Esophagus muscularis mucosa (tissue), 4 donors: ENCODE measurements around the gene PSTPIP2. TPM values are rescaled to one million over a fixed set of nuclear protein-coding genes. Genes with fewer than 3 reads are reported as not detected.

ENCODE experiments used
- DNase-seq: peaks from one replicate; pipeline ENCODE4 v3.0.0-alpha.2; 2017; ENCODE audit errors: extremely low spot score
- H3K27ac ChIP-seq, 4 donors: fragments of 200-600 bp; sonication (generic); replicated peaks in 1 of 4; 1 replicate in 3 of 4; 2 replicates in 1 of 4; pipeline ENCODE4 v1.5.1; 2016 to 2019; ENCODE audit warnings: mild to moderate bottlenecking in 1 of 4
- H3K27me3 ChIP-seq, 4 donors: fragments of 200-600 bp; sonication (generic); one replicate each; pipeline versions ENCODE4 v1.5.1 to v1.6.0; 2016 to 2019
- H3K36me3 ChIP-seq, 4 donors: fragments of 200-600 bp; sonication (generic); one replicate each; pipeline ENCODE4 v1.5.1; 2016 to 2019
- H3K4me1 ChIP-seq, 4 donors: fragments of 200-600 bp; sonication (generic); one replicate each; pipeline ENCODE4 v1.5.1; 2016 to 2019
- H3K4me3 ChIP-seq, 4 donors: fragments of 200-600 bp; sonication (generic); 1 replicate in 2 of 4; 2 replicates in 2 of 4; pipeline ENCODE4 v1.5.1; 2016 to 2019; ENCODE audit warnings: mild to moderate bottlenecking in 4 of 4, moderate library complexity in 1 of 4
- H3K9me3 ChIP-seq, 4 donors: fragments of 200-600 bp; sonication (generic); 1 replicate in 3 of 4; 2 replicates in 1 of 4; pipeline ENCODE4 v1.5.1; 2016 to 2019
- CTCF ChIP-seq, 3 experiments: fragments of 200-600 bp in 2 of 3; fragments of 450-650 bp in 1 of 3; sonication (generic) in 2 of 3; IDR thresholded peaks; one replicate each; pipeline ENCODE4 v1.5.1; 2017 to 2019; ENCODE audit warnings: antibody characterized with exemption in 3 of 3, mild to moderate bottlenecking in 2 of 3, moderate library complexity in 1 of 3
- EP300 ChIP-seq: sonication (generic); formaldehyde crosslinking; IDR thresholded peaks from one replicate; pipeline ENCODE4 v1.6.1; 2017; ENCODE audit warnings: antibody characterized with exemption
- POLR2A ChIP-seq: fragments of 450-650 bp; IDR thresholded peaks from one replicate; pipeline ENCODE4 v1.6.1; 2017; ENCODE audit warnings: antibody characterized with exemption, moderate library complexity, mild to moderate bottlenecking, low read depth
- POLR2AphosphoS5 ChIP-seq, 2 donors: sonication (generic); formaldehyde crosslinking; IDR thresholded peaks; one replicate each; pipeline ENCODE4 v1.6.1; 2017; ENCODE audit warnings: antibody characterized with exemption in 2 of 2
- WGBS: methylation state at CpG from one replicate; pipeline ENCODE4 v1.1.5; 2018; 5-methylcytosine and 5-hydroxymethylcytosine counted together
- intact Hi-C: fragments of 100-400 bp; cut with DNase I; formaldehyde crosslinking; loops from one replicate; pipeline ENCODE4 v1.15.1; 2023
- total RNA-seq, 4 donors: library from RNA; depleted of rRNA; stranded (reverse); fragments of >200 nt; gene quantifications; one replicate each; pipeline versions ENCODE4 v1.1.0 to v1.2.1, GENCODE V29; 2016

Gene PSTPIP2
- total RNA-seq, 4 donors from 2014 or later = 5.6 to 10.8 (median 7.3) TPM

GRCh38 chr18:46001892-46002291, 70.2 kb downstream of the PSTPIP2 start:
- H3K36me3 ChIP-seq = peaks cover 0 to 7% (median 0%) of the 10 kb centered on the region in 4 donors
- WGBS = 94% methylated on average over 2 of the region's 2 CpGs
- intact Hi-C loops = no loop called here
- H3K27me3 ChIP-seq = no peaks in the 10 kb centered on the region
- TF ChIP-seq POLR2A = no peak
- TF ChIP-seq EP300 = no peak
- no peak for TF ChIP-seq POLR2AphosphoS5 (IDR thresholded peaks at IDR 0.05)
- no peak for TF ChIP-seq CTCF (IDR thresholded peaks at IDR 0.05)
- no peak overlapping the region for H3K4me3 ChIP-seq
- H3K27ac ChIP-seq = no peak overlapping the region
- H3K9me3 ChIP-seq = no peaks in the 10 kb centered on the region
- H3K4me1 ChIP-seq = no peaks in the 10 kb centered on the region
- DNase-seq = no peak

- no peaks in the 10 kb centered on the region for H3K27me3 ChIP-seq
- peaks cover 0 to 7% (median 0%) of the 10 kb centered on the region in 4 donors for H3K36me3 ChIP-seq
- intact Hi-C loops = no loop called here
- H3K4me1 ChIP-seq = no peaks in the 10 kb centered on the region
- H3K4me3 ChIP-seq = no peak overlapping the region
- WGBS = 74% methylated on average over 1 of the region's 1 CpG
- no peak overlapping the region for H3K27ac ChIP-seq
- TF ChIP-seq EP300 (no peak), POLR2AphosphoS5 (IDR thresholded peaks at IDR 0.05) (no peak), CTCF (IDR thresholded peaks at IDR 0.05) (no peak), POLR2A (no peak)
- no peaks in the 10 kb centered on the region for H3K9me3 ChIP-seq
- no peak for DNase-seq
Observed at GRCh38 chr18:46001074-46001473, 71.0 kb downstream of the PSTPIP2 start.

- Histone ChIP-seq H3K9me3 (no peaks in the 10 kb centered on the region), H3K4me1 (no peaks in the 10 kb centered on the region), H3K27ac (no peak overlapping the region), H3K27me3 (no peaks in the 10 kb centered on the region), H3K4me3 (no peak overlapping the region), H3K36me3 (peaks cover 0 to 7% (median 0%) of the 10 kb centered on the region in 4 donors)
- intact Hi-C loops = no loop called here
- TF ChIP-seq POLR2A (no peak), CTCF (IDR thresholded peaks at IDR 0.05) (no peak), POLR2AphosphoS5 (IDR thresholded peaks at IDR 0.05) (no peak), EP300 (no peak)
- no peak for DNase-seq
- 84% methylated on average over 3 of the region's 3 CpGs for WGBS
Observed at GRCh38 chr18:45999536-45999935, 72.5 kb downstream of the PSTPIP2 start.

DNA sequence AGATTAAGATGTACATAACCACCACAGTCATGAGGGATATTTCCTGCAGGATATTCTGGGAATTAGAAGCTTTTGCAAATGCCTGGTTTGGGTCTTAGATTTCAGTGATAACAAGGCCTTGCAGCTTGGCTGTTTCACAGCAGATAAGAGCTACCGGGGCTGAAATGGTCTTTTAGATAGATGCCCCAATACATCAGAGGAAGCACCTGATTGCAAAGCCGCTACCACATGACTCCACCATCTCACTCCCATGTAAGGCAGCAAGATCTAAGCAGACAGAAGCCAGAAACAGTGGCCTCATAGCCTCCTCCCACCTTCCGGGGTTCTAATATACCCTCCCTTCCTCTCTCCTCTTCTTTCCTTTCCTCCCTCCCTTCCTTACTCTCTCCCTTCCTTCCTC, 73.8 kb downstream of the PSTPIP2 start:
- Histone ChIP-seq H3K4me1 (no peaks in the 10 kb centered on the region), H3K9me3 (no peaks in the 10 kb centered on the region), H3K27ac (no peak overlapping the region), H3K27me3 (no peaks in the 10 kb centered on the region), H3K36me3 (peaks cover 0 to 4% (median 0%) of the 10 kb centered on the region in 4 donors), H3K4me3 (no peak overlapping the region)
- peak; percentile 91 for DNase-seq
- 63% methylated on average over 3 of the region's 3 CpGs for WGBS
- intact Hi-C loops = no loop called here
- TF ChIP-seq EP300 (no peak), POLR2A (no peak), CTCF (IDR thresholded peaks at IDR 0.05) (no peak), POLR2AphosphoS5 (IDR thresholded peaks at IDR 0.05) (no peak)

DNA sequence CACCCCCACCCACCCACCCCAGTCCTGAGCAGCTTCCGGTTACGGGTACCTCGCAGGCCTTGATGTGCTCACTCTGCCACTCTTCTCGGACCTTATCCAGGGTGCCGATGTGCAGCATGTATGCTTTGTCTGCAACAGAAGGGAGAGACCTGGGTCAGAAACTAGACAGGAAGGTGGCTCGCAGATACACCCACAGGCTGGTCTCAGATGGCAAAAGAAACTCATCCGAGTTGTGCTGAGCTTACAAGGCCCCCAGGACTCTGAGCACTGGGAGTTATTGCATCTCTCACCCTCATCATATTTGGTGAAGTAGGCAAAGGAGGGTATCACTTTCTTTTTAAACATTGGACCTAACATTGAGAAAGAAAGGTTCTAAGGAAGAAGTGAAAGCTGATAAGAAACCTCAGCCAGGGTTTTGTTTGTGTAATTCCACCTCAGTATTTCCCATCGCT, 74.3 kb downstream of the PSTPIP2 start:
- no peak overlapping the region for H3K4me3 ChIP-seq
- WGBS = 87% methylated on average over 3 of the region's 8 CpGs
- DNase-seq = peak; percentile 60
- no peaks in the 10 kb centered on the region for H3K9me3 ChIP-seq
- H3K36me3 ChIP-seq = no peaks in the 10 kb centered on the region
- H3K4me1 ChIP-seq = no peaks in the 10 kb centered on the region
- TF ChIP-seq EP300 = no peak
- no peak for TF ChIP-seq POLR2A
- no peak for TF ChIP-seq CTCF (IDR thresholded peaks at IDR 0.05)
- intact Hi-C loops = no loop called here
- no peak overlapping the region for H3K27ac ChIP-seq
- no peaks in the 10 kb centered on the region for H3K27me3 ChIP-seq
